Measurements from ENCODE around the gene OR5D14.

- TF ChIP-seq EP300 (IDR thresholded peaks at IDR 0.05) (no peak), CTCF (IDR thresholded peaks at IDR 0.05) (no peak), POLR2AphosphoS5 (IDR thresholded peaks at IDR 0.05) (no peak)
These were observed 31.6 kb downstream of the OR5D14 start, which contains the start of gene OR5L2 for GRCh38 chr11:55826919-55827318.
